ENCODE measurements around the gene KAT2B.
"Not testable (repeated sequence)": the region's sequence is repeated elsewhere in the genome, so short reads cannot be mapped to it uniquely, and the experiment has no call there.

The KAT2B gene

DNA sequence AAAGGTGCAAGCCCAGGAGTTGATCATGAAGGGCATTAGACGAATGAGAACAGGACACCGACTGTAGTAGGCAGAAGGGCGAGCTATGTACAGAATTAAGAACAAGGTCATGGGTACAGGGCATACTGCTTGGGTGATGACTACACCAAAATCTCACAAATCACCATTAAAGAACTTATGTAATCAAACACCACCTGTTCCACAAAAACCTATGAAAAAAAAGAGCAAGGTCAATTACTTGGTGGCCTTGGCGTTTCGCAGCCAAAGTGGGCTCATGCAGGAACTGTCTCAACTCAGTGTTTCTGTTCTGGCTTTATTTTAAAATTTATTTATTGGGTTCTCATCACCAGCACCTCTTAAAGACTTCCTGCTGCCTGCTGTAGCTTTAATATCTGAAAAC, 2.1 kb downstream of the KAT2B start:
- TF ChIP-seq, protein P1, sequence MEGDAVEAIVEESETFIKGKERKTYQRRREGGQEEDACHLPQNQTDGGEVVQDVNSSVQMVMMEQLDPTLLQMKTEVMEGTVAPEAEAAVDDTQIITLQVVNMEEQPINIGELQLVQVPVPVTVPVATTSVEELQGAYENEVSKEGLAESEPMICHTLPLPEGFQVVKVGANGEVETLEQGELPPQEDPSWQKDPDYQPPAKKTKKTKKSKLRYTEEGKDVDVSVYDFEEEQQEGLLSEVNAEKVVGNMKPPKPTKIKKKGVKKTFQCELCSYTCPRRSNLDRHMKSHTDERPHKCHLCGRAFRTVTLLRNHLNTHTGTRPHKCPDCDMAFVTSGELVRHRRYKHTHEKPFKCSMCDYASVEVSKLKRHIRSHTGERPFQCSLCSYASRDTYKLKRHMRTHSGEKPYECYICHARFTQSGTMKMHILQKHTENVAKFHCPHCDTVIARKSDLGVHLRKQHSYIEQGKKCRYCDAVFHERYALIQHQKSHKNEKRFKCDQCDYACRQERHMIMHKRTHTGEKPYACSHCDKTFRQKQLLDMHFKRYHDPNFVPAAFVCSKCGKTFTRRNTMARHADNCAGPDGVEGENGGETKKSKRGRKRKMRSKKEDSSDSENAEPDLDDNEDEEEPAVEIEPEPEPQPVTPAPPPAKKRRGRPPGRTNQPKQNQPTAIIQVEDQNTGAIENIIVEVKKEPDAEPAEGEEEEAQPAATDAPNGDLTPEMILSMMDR (IDR thresholded peaks at IDR 0.05; ENCODE audit: insufficient read depth, low read depth, low read length, missing control alignments) = no peak
- no peak for DNase-seq (ENCODE audit: low read depth)
- H3K4me3 ChIP-seq (ENCODE audit: low read length) = no peak overlapping the region

DNA sequence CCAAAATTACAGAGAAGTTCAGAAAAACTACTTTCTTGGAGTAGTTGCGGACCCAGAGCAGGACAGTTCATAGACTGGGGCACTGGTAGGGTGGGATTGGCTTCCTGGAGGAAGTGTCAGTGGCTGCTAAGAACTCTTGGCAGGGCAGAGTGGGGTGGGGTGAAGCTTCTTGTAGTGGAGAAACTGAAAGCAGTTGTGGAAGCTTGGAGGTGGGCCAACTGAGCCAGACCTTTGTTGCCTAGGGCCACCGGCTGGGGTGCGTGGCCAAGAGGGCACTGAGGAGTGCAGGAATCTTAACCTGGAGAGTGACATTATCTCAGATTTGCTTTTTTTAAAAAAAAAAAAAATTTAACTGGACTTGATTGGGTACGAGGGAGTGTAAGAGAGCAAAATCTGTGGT, 3.1 kb downstream of the KAT2B start:
- DNase-seq (ENCODE audit: low read depth) = no peak
- TF ChIP-seq, protein P1 (IDR thresholded peaks at IDR 0.05; ENCODE audit: insufficient read depth, low read depth, low read length, missing control alignments) = no peak
- H3K4me3 ChIP-seq (ENCODE audit: low read length) = no peak overlapping the region

DNA sequence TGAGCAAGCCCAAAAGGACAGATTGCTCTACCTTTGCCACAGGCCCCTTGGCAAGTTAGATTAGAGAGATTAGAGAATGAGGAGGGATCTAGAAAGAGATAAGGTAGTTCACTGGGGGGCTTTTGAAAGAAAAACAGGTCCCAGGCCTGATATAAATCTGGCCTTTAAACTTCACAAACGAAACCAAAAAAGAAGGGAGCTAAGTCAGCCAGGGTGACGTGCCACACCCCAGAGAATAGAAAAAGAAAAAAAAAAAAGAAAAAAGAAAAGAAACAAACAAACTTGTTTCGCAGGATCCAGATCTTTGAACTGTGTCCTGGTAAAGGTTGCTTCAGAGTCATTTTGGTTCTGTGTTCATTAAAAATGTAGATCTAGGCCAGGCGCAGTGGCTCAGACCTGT, 3.6 kb downstream of the KAT2B start:
- no peak overlapping the region for H3K4me3 ChIP-seq (ENCODE audit: low read length)
- TF ChIP-seq, protein P1 (IDR thresholded peaks at IDR 0.05; ENCODE audit: insufficient read depth, low read depth, low read length, missing control alignments) = no peak
- DNase-seq (ENCODE audit: low read depth) = no peak

DNA sequence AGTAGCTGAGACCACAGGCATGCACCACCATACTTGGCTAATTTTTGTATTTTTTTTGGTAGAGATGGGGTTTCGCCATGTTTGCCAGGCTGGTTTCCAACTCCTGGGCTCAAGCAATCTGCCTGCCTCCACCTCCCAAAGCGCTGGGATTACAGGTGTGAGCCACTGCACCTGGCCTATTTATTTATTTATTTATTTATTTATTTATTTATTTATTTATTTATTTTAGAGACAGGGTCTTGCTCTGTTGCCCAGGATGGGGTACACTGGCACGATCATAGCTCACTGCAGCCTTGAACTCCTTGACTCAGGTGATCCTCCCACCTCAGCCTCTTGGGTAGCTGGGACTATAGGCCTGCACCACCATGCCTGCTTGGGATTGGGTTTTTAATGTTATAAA, 4.9 kb downstream of the KAT2B start:
- H3K4me3 ChIP-seq (ENCODE audit: low read length); DNase-seq (ENCODE audit: low read depth): not testable (repeated sequence)

DNA sequence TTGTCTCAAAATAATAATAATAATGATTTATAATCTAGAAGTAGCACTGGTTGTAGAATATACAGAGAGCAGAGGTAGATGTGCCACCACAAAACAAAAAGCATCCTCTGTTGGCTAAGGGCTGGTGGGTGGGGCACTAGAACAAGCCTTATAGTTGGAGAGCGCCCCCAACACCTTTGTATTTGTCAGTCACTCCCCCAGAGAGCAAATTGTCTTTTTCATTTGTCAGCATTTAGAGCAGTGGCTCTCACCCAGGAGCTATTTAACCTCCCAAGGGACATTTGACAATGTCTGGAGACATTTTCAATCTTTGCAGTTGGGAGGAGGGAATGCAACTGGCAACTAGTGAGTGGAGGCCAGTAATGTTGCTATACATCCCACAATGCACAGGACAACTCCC, 6.3 kb downstream of the KAT2B start:
- no peak for DNase-seq (ENCODE audit: low read depth)
- TF ChIP-seq, protein P1 (IDR thresholded peaks at IDR 0.05; ENCODE audit: insufficient read depth, low read depth, low read length, missing control alignments) = no peak
- no peak overlapping the region for H3K4me3 ChIP-seq (ENCODE audit: low read length)

DNA sequence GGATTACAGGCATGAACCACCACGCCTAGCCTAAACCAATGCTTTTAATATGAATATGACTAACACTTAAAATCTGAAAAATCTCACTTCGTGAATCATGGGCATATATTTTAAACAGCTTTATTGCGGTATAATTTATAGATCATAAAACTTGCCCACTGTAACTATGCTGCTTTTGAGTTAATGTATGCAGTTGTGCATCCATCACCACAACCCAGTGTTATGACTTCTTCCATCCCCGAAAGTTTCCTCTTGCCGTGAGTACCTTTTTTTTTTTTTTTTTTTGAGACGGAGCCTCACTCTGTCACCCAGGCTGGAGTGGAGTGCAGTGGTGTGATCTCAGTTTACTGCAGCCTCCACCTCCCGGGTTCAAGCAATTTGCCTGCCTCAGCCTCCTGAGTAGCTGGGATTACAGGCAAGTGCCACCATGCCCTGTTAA, 7.1 kb downstream of the KAT2B start:
- no peak for DNase-seq (ENCODE audit: low read depth)
- TF ChIP-seq, protein P1 (IDR thresholded peaks at IDR 0.05; ENCODE audit: insufficient read depth, low read depth, low read length, missing control alignments) = no peak
- H3K4me3 ChIP-seq (ENCODE audit: low read length) = no peak overlapping the region

DNA sequence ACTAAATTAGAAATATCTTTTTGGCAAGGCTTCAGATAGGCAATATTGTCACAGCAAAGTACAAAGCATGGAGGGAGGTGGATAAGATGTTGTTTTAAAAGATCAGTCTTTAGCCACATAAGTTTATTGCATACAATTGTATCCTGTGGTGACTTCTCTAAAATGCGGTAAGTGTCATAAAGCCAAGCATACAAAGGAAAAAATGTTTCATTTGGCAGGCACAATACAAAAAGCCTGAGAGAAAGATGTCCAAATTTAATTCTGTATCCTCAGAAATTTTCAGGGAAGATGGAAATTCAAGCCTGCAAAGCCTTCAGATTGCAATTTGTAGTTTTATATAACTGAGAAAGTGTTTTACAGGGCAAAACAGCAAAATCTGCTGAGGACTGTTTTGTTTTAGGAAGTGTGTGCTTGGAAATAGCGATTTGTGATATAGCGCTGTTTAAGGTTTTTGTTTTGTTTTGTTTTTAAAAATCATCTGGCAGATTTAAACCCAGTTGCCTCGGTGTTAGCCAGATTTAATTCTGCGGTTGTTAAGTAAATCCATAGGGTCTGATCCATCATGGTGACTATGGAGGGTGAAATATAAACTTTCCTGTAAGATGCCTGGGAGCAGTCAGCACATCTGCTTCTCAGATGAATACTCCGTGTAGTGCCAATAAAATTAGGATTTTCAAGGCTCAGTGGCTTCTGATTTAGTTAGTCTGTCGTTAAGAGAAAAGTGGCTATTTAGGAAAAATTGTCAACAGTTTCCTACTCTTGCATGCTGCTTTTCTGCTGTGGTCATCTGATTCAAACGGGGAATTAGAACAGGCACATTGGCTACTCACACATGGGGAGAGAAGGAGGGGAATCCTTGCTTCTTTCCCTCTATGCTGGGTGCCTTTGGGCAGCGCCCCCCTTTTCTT, 8.0 kb downstream of the KAT2B start:
- no peak for DNase-seq (ENCODE audit: low read depth)
- H3K4me3 ChIP-seq (ENCODE audit: low read length) = no peak overlapping the region
- TF ChIP-seq, protein P1 (IDR thresholded peaks at IDR 0.05; ENCODE audit: insufficient read depth, low read depth, low read length, missing control alignments) = no peak
